Uterus (tissue), 4 donors: Measurements from ENCODE around the gene CACNG6. TPM values are rescaled to one million over a fixed set of nuclear protein-coding genes. Genes with fewer than 3 reads are reported as not detected.

ENCODE experiments used
- DNase-seq, 2 donors: peaks; one replicate each; pipeline ENCODE4 v3.0.0-alpha.2; 2019 to 2020
- H3K27ac ChIP-seq, 2 donors: fragments of 200-600 bp; sonication (generic); 1 replicate in 1 of 2; 2 replicates in 1 of 2; pipeline ENCODE4 v1.5.1; 2016 to 2018
- H3K27me3 ChIP-seq, 2 donors: fragments of 200-600 bp; sonication (generic); one replicate each; pipeline ENCODE4 v1.5.1; 2018 to 2019; ENCODE audit warnings: control low read depth in 1 of 2
- H3K36me3 ChIP-seq, 2 donors: fragments of 200-600 bp; sonication (generic); one replicate each; pipeline ENCODE4 v1.5.1; 2019; ENCODE audit warnings: control low read depth in 1 of 2
- H3K4me1 ChIP-seq, 2 donors: fragments of 200-600 bp; sonication (generic); one replicate each; pipeline ENCODE4 v1.5.1; 2018 to 2019; ENCODE audit warnings: control low read depth in 1 of 2
- H3K4me3 ChIP-seq, 2 donors: fragments of 200-600 bp; sonication (generic); 1 replicate in 1 of 2; 2 replicates in 1 of 2; pipeline ENCODE4 v1.5.1; 2018 to 2019; ENCODE audit warnings: mild to moderate bottlenecking in 1 of 2
- H3K9me3 ChIP-seq, 2 donors: fragments of 200-600 bp; sonication (generic); one replicate each; pipeline ENCODE4 v1.5.1; 2019; ENCODE audit warnings: control low read depth in 1 of 2
- CTCF ChIP-seq, 4 experiments: fragments of 200-600 bp in 2 of 4; fragments of 450-650 bp in 2 of 4; sonication (generic) in 2 of 4; IDR thresholded peaks; one replicate each; pipeline ENCODE4 v1.5.1; 2016 to 2019; ENCODE audit warnings: antibody characterized with exemption in 4 of 4, mild to moderate bottlenecking in 2 of 4, moderate library complexity in 1 of 4
- POLR2A ChIP-seq, 2 donors: fragments of 450-650 bp; IDR thresholded peaks; one replicate each; pipeline ENCODE4 v1.6.1; 2016; ENCODE audit warnings: antibody characterized with exemption in 2 of 2, mild to moderate bottlenecking in 1 of 2, moderate library complexity in 1 of 2
- intact Hi-C: fragments of 100-400 bp; cut with DNase I; formaldehyde crosslinking; loops from one replicate; pipeline ENCODE4 v1.15.1; 2023; ENCODE audit warnings: low total_unique reads
- total RNA-seq, 4 donors: library from RNA; depleted of rRNA in 3 of 4; stranded (reverse); fragments of >200 nt in 3 of 4; gene quantifications; one replicate each; pipeline versions ENCODE4 v1.1.0 to v1.2.4, GENCODE V29; 2014 to 2023
- donor health status: DM: yes; HTN: yes; CAD: no.

CACNG6 gene
- total RNA-seq, result 1 to 10 TPM in 1 of 4 donors, under 1 TPM in 1, not detected in 2; 0.55 to 1.7 TPM

GRCh38 chr19:53991224-53992113, at the start of gene CACNG6:
CACNG6 (plus strand) TSS chr19:53991637; CDS start chr19:53992878, 1,241 bp downstream.
- no peak within 1 kb of the TSS for H3K4me3 ChIP-seq
- intact Hi-C loops, result no loop called here
- no peak for DNase-seq
- H3K27ac ChIP-seq, result no peak within 1 kb of the TSS
- H3K9me3 ChIP-seq, result no peaks in the 10 kb centered on the region
- H3K4me1 ChIP-seq, result no peaks in the 10 kb centered on the region
- no peaks in the 10 kb centered on the region for H3K36me3 ChIP-seq
- no peak for TF ChIP-seq CTCF (IDR thresholded peaks at IDR 0.05)
- no peak for TF ChIP-seq POLR2A (IDR thresholded peaks at IDR 0.05)
- H3K27me3 ChIP-seq, result peaks cover 9 to 11% of the 10 kb centered on the region in 2 donors

GRCh38 chr19:53942001-53942786, 49.2 kb upstream of the CACNG6 start:
- no peak for DNase-seq
- TF ChIP-seq CTCF (IDR thresholded peaks at IDR 0.05) (no peak), POLR2A (IDR thresholded peaks at IDR 0.05) (no peak)

GRCh38 chr19:53944416-53944815, 47.0 kb upstream of the CACNG6 start:
- no peak for DNase-seq
- Histone ChIP-seq H3K4me1 (no peaks in the 10 kb centered on the region), H3K36me3 (no peaks in the 10 kb centered on the region), H3K27me3 (peaks cover 0 to 20% of the 10 kb centered on the region in 2 donors), H3K4me3 (no peak overlapping the region), H3K9me3 (no peaks in the 10 kb centered on the region), H3K27ac (no peak overlapping the region)
- intact Hi-C loops, result no loop called here
- no peak for TF ChIP-seq CTCF (IDR thresholded peaks at IDR 0.05)
- no peak for TF ChIP-seq POLR2A (IDR thresholded peaks at IDR 0.05)

More at GRCh38 chr19:53942001-53942786, 49.2 kb upstream of the CACNG6 start:
- H3K9me3 ChIP-seq, result no peaks in the 10 kb centered on the region
- no peak overlapping the region for H3K27ac ChIP-seq
- H3K4me1 ChIP-seq, result no peaks in the 10 kb centered on the region
- intact Hi-C loops, result no loop called here
- no peaks in the 10 kb centered on the region for H3K36me3 ChIP-seq
- peaks cover 0 to 16% of the 10 kb centered on the region in 2 donors for H3K27me3 ChIP-seq
- no peak overlapping the region for H3K4me3 ChIP-seq

GRCh38 chr19:53944933-53945332, 46.5 kb upstream of the CACNG6 start:
- intact Hi-C loops, result no loop called here
- no peak overlapping the region for H3K4me3 ChIP-seq
- H3K4me1 ChIP-seq, result no peaks in the 10 kb centered on the region
- TF ChIP-seq CTCF (IDR thresholded peaks at IDR 0.05) (no peak), POLR2A (IDR thresholded peaks at IDR 0.05) (no peak)
- no peaks in the 10 kb centered on the region for H3K9me3 ChIP-seq
- no peak overlapping the region for H3K27ac ChIP-seq
- H3K36me3 ChIP-seq, result no peaks in the 10 kb centered on the region
- H3K27me3 ChIP-seq, result peaks cover 0 to 20% of the 10 kb centered on the region in 2 donors
- no peak for DNase-seq

- no peaks in the 10 kb centered on the region for H3K36me3 ChIP-seq
- DNase-seq, result no peak
- H3K27ac ChIP-seq, result no peak overlapping the region
- TF ChIP-seq POLR2A (IDR thresholded peaks at IDR 0.05) (no peak), CTCF (IDR thresholded peaks at IDR 0.05) (no peak)
- H3K4me1 ChIP-seq, result no peaks in the 10 kb centered on the region
- intact Hi-C loops, result no loop called here
- peaks cover 0 to 20% of the 10 kb centered on the region in 2 donors for H3K27me3 ChIP-seq
- no peaks in the 10 kb centered on the region for H3K9me3 ChIP-seq
- H3K4me3 ChIP-seq, result no peak overlapping the region
Observed at GRCh38 chr19:53945441-53945840, 46.0 kb upstream of the CACNG6 start.
